UCSD-AML1 (cell line): ENCODE results near the gene PLCB4.

Source experiments
- DNase-seq: peaks from one replicate; lab custom pipeline; 2025; ENCODE audit not compliant: unreplicated experiment; lab: John Stamatoyannopoulos, UW

The PLCB4 gene

GRCh38 chr20:9417665-9418064 lies 348.8 kb downstream of the PLCB4 start:
- no peak for DNase-seq

DNA sequence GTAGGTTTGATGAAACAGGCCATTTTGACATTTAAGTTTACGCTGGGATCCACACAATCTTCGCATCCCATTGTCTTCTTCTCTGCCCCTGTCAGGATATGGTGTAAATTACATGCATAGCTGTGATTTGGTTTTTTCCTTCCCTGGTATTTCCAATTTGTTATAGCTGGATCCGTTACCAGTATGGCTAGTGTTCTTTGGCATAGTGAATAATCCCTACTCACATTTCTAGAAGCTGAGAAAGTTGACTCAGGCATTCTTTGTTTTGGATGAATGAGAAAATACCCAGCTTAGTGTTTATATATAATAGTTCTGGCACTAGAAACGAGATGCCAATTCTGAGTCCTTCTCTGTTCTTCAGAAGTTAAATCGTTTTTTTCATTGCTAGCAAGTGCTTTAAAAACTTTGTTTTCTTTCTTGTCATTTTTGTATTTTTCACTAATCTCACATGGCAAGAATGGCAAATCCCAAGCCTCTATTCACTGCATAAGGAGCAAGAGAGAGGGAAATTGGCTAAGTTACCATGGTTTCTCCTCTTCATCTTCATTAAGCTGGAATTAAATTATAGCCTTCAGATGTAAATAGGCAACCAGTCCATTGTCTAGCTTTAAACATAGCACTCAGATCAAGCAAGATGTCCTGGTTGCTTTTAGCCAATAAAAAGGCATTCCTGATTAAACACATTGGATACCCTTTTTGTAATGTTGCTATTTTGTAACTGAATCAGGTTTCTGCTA lies 353.6 kb downstream of the PLCB4 start:
- DNase-seq: no peak

GRCh38 chr20:9424551-9424950 lies 355.7 kb downstream of the PLCB4 start:
- no peak for DNase-seq

- DNase-seq: no peak
Measured at GRCh38 chr20:9427430-9428291, 358.8 kb downstream of the PLCB4 start.

- no peak for DNase-seq
Measured at GRCh38 chr20:9428292-9428607, 359.4 kb downstream of the PLCB4 start.

DNA sequence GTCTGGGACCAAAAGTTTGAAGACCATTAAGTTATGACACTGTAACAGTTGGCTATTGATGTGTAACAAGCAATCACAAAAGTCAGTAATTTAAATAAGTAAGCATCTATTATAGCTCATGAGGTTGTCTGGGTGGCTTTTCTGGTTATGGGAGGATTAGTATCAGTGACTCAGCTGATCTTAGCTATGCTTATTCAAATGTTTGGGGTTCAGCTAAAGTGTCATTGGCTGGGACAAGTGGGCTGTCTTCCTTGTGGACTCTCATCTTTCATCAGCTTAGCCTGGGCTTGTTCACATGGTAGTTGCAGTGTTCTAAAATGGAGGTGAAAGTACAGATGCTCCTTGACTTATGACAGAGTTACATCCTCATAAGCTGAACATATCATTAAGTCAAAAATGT lies 370.9 kb downstream of the PLCB4 start:
- DNase-seq: no peak

DNA sequence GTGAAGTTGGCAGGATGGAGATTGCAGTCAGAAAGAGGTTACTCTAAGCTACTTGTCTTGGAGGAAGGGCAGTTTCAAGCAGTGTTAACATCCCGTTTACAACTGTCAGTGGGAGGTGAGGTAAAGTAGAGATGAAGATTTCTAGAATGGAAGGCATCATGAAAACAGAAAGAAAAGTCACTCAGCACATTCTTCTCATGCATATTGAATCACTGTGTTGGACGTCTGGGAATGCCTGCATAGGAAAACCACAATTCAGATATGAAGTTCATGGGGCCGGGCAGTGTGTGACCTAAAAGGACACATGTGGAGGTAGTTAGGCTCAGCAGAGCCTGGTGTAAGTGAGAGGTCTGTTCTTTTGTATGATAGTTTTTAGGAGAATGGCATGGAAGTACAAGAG lies 372.0 kb downstream of the PLCB4 start:
- no peak for DNase-seq

DNA sequence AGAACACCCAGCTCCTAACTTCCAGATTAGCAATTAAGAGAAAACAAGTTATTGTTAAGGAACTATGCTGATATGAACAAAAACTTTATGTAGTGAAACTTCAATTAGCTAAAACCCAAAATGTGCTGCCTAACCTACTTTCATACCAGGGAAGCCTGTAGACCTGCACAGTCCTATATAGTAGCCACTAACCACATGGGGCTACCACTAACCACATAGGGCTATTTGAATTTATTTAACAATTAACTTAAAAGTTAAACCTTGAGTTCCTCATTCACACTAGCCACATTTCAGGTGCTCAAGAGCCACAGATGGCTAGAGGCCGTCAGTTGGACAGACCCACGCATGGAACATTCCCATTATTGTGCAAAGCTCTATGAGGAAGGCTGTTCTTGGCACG lies 373.1 kb downstream of the PLCB4 start:
- DNase-seq: no peak

DNA sequence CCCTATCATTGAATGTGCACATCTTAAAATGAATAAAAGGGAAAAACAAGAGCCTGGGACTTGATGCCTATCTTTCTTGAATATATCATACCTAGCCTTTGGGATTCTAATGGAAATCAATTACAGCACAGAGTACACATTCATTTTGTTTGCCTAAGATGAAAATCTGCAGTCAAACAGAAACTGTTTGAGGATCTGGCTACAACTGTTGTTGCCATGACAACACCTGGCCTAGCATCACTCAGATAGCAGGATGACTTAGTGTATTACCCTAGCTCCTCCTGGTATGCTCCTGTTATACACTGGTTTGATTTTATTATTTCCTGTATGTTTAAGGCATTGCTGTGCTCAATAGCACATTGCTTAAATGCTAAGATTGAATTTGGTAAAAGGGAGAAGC lies 374.0 kb downstream of the PLCB4 start:
- no peak for DNase-seq

- DNase-seq: no peak
Measured at GRCh38 chr20:9444921-9445320, 376.0 kb downstream of the PLCB4 start.

DNA sequence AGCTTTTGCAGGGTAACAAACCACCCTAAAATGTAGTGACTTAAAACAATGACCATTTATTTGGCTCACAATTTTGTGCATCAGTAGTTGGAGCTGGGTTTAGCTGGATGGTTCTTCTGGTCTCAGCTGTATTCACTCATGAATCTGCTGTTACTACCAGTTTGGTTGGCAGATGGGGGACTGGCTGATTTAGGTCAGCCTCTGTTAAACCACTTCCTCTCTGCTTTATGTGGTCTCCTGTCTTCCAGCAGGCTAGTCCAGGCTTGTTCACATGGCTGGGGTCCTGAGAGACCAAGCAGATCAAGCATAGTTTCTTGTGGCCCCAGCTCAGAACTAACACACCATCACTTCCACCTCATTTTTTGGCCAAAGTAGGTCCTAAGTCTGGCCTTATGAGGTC lies 378.3 kb downstream of the PLCB4 start:
- peak; percentile 21 for DNase-seq

- no peak for DNase-seq
Measured at GRCh38 chr20:9453201-9453600, 384.3 kb downstream of the PLCB4 start.

- DNase-seq: no peak
Measured at GRCh38 chr20:9454791-9455190, 385.9 kb downstream of the PLCB4 start.

DNA sequence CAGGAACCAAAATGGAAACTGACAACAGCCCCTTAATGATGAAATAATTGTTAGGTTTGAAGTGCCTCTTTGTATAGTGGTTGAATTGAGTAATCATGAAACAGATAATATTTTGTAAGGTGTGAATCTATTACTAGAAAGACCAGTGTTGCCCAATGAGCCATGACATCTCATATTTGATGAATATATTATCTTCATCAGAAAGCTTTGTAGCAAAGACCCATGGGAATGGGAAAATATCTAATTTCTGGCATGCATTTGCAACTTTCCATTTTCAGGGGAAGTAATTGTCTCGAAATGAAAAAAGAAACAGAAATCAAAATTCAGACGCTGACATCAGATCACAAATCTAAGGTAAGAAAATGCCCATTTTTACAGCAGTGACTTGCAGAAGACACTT lies 388.2 kb downstream of the PLCB4 start:
- DNase-seq: no peak

DNA sequence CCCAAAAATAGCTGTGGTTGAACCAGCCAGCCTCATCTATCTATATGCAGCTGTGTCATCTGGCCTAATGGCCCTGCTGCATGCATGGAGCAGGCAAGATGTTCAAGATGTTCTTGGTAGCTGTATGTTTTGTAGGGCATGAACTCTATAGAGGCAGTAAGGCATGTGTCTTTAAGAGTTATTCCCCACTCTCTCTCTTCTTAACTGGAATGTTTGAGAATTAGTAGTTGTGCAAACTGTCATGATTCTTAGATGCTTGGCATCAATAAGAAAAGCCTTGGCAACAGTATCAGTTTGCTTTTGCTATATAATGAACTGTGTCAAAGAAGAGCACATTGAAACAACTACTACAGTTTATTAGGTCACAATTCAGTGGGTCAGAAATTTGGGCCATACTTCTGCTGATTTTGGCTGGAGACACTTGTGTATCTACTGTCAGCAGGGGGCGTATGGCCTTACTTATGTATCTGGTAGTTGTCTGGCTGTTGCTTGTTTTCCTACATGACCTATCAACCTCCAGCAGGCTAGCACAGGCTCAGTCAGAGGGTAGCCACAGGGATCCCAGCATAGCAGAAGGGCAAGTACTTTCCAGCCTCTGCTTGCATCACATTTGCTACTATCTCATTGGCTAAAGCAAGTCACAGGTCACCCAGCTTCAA lies 389.4 kb downstream of the PLCB4 start:
- no peak for DNase-seq

DNA sequence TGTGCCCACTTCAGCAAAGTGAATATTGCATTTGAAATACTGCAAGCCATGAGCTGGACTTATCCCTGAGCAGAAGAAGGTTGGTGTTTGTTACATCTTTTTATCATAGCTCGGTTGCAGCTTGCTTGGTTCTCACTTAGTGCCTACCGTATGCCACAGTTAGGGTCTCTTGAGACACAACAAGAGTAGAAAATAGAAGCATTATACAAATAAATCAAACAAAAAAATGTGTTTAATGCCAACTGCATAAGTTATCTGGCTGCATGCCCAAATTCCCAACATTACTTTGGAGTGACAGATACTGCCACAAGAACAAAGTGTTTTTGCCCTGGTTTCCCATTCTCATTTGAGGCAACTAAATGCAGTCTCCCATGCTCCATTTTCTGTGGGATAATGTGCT lies 391.6 kb downstream of the PLCB4 start:
- no peak for DNase-seq

GRCh38 chr20:9467995-9468394 lies 399.1 kb downstream of the PLCB4 start:
- no peak for DNase-seq

DNA sequence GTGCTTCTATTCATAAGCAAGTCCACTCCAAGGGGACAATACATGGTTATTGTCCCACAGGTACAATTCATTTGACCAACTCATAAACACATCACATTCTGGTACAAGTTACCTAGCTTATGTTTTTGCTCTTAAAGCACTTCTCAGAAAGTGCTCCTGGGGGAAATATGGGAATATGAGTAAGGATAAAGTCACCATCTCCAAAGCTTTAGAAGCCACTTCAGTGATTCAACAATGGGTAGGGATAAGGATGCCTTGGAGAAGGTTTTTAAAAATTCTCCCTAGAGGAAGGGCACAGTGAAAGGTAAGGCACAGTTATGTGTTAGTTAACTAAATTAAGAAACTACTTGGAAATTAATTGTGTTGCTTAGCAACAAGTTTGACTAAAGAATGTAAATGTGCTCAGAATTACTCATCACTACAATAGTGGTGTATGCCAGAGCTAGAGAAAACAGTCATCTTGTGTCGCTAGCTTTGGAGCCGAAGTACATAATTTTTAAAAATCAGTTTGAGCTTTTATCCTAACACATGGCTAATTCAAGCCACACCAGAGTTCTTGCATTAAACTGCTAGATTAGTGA lies 406.0 kb downstream of the PLCB4 start:
- no peak for DNase-seq

DNA sequence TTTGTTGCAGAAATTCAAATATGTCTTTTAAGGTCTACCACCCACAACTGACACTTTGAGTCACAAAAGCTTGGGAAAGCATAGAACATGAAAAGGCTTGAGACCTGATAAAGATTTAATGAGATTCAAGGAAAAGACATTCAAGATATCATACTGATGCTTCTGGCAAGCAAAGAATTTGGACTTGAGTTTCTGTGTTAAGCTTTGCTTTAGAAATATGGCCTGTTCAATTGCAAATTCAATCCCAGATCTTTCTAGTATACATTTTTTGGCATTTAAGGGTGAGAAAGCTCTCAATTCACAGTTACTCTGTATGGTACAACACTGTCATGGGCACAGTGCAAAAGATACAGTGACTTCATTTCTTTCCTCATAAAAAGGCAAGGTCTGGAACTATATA lies 406.6 kb downstream of the PLCB4 start:
- no peak for DNase-seq

DNA sequence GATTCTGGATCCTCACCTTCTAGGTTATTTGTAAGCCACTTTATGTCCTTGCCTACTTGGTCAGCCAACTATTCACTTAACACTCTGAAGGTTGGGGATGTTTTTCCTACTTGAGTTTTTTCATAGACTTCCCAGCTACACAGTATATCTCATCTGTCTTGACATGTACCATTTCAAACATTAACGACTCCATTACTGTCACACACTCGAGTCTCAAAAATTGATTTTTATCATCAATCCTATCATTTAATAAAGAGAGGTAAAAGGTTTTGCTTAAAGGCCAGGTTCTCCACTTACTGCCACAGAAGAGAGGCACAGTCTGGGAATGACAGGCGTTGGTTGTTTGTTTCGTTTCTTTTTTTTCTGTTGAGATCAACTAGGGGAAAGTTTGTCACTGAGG lies 407.3 kb downstream of the PLCB4 start:
- DNase-seq: no peak

- no peak for DNase-seq
Measured at GRCh38 chr20:9476637-9477036, 407.8 kb downstream of the PLCB4 start.

DNA sequence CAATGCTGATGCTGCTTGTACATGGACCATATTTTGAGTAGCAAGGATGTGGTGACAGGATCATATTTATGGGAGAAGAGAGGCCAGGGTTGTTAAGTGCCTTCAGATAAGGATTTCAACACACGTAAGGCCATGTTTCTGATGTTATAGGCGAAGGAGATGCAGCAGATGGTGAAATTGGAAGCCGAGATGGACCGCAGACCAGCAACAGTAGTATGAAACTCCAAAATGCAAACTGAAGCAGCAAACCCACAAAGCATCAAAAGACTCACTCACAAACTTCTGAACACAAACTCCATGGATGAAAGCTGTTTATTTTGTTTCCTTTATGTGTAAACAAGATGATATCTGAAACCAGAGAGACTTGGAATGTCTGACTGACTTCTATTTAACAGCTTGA lies 409.9 kb downstream of the PLCB4 start:
- no peak for DNase-seq
